Loucy (cell line): ENCODE measurements around the gene MEIOB.

ENCODE experiments used
- H2AFZ ChIP-seq: fragments of 200-600 bp; sonication (generic); 2 replicates; pipeline ENCODE4 v1.6.0; 2016; ENCODE audit warnings: antibody characterized with exemption, mild to moderate bottlenecking, low read length, moderate library complexity
- H3F3A ChIP-seq: fragments of 200-600 bp; 2 replicates; pipeline ENCODE4 v1.6.0; 2016; ENCODE audit warnings: antibody characterized with exemption, low read depth, mild to moderate bottlenecking
- H3K27me3 ChIP-seq: fragments of 200-600 bp; sonication (generic); 2 replicates; pipeline ENCODE4 v1.6.1; 2014; ENCODE audit warnings: low read length, mild to moderate bottlenecking; ENCODE audit not compliant: insufficient read depth, poor library complexity, severe bottlenecking
- H3K36me3 ChIP-seq: fragments of 200-600 bp; sonication (generic); 2 replicates; pipeline ENCODE4 v1.6.1; 2016; ENCODE audit warnings: low read length; ENCODE audit not compliant: insufficient read depth
- H3K4me1 ChIP-seq: fragments of 200-600 bp; sonication (generic); 2 replicates; pipeline ENCODE4 v1.5.1; 2014; ENCODE audit warnings: low read length, mild to moderate bottlenecking; ENCODE audit not compliant: insufficient read depth, poor library complexity, severe bottlenecking
- H3K4me2 ChIP-seq: fragments of 200-600 bp; sonication (generic); 2 replicates; pipeline ENCODE4 v1.6.0; 2014; ENCODE audit warnings: antibody characterized with exemption, low read length, low read depth, mild to moderate bottlenecking; ENCODE audit not compliant: poor library complexity, severe bottlenecking
- H3K4me3 ChIP-seq: fragments of 200-600 bp; sonication (generic); 2 replicates; pipeline ENCODE4 v1.5.1; 2014; ENCODE audit warnings: low read length, mild to moderate bottlenecking, mixed read lengths; ENCODE audit not compliant: poor library complexity, severe bottlenecking
- H3K79me2 ChIP-seq: fragments of 200-600 bp; sonication (generic); 2 replicates; pipeline ENCODE4 v1.6.1; 2014; ENCODE audit warnings: low read length; ENCODE audit not compliant: insufficient read depth
- H3K9ac ChIP-seq: fragments of 200-600 bp; sonication (generic); 2 replicates; pipeline ENCODE4 v1.6.0; 2014; ENCODE audit warnings: mild to moderate bottlenecking, low read depth, low read length, moderate library complexity; ENCODE audit not compliant: poor library complexity, severe bottlenecking
- H3K9me2 ChIP-seq: fragments of 200-600 bp; sonication (generic); replicated peaks from 2 replicates; pipeline ENCODE4 v1.6.1; 2016; ENCODE audit warnings: low read depth, low read length, mixed read lengths
- H3K9me3 ChIP-seq: fragments of 200-600 bp; sonication (generic); 2 replicates; pipeline ENCODE4 v1.6.1; 2014; ENCODE audit warnings: mild to moderate bottlenecking, antibody characterized with exemption, low read length, low read depth; ENCODE audit not compliant: insufficient read depth
- H4K20me1 ChIP-seq: fragments of 200-600 bp; sonication (generic); 2 replicates; pipeline ENCODE4 v1.6.0; 2014; ENCODE audit warnings: antibody characterized with exemption, low read length, mild to moderate bottlenecking; ENCODE audit not compliant: insufficient read depth, poor library complexity, severe bottlenecking
- EZH2phosphoT487 ChIP-seq: fragments of 200-600 bp; IDR thresholded peaks from 2 replicates; pipeline ENCODE4 v1.6.1; 2018; ENCODE audit warnings: antibody characterized with exemption, mild to moderate bottlenecking, moderate library complexity, borderline replicate concordance
- TF ChIP-seq, protein P1 (sequence below): fragments of 200-600 bp; sonication (generic); conservative IDR thresholded peaks from 2 replicates; pipeline ENCODE4 v1.5.1; 2014; ENCODE audit warnings: mild to moderate bottlenecking, antibody characterized with exemption, low read length

MEIOB gene

DNA sequence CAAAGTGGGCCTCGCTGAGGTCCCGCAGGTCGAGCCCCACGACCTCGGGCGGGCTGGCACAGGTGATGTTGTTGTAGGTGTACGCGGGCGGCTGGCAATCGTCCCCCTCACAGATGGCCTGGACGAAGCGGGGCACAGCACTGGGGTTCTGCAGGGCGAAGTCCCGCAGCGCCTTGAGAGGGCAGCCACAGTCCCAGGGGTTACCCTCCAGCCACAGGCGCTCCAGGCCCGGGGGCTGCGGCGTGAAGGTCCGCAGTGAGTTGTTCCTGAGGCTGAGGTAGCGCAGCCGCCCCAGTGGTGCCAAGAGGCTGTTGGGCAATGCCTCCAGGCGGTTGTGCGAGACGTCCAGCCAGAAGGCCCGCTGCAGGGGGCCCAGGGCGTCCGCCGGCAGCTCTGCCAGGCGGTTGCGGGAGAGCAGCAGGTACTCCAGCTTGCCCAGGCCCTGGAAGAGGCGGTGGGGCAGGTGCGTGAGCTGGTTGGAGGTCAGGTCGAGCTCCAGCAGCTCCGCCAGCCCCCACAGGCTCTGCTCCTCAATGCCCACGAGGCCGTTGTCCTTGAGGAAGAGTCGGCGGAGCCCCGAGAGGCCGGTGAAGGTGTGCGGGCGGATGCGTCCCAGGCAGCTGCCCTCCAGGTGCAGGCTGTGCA is 81.2 kb downstream of the MEIOB start:
- H3F3A ChIP-seq = no peaks in the 10 kb centered on the region
- H3K9ac ChIP-seq = no peak overlapping the region
- no peak overlapping the region for H2AFZ ChIP-seq
- no peak overlapping the region for H3K4me3 ChIP-seq
- peaks cover 5% of the 10 kb centered on the region; the same call in 1 of the 2 replicates for H3K79me2 ChIP-seq
- no peaks in the 10 kb centered on the region for H3K36me3 ChIP-seq
- no peaks in the 10 kb centered on the region for H3K4me1 ChIP-seq
- H3K9me2 ChIP-seq = no peaks in the 10 kb centered on the region
- no peaks in the 10 kb centered on the region for H3K9me3 ChIP-seq
- H3K27me3 ChIP-seq = no peaks in the 10 kb centered on the region
- no peak overlapping the region for H3K4me2 ChIP-seq
- TF ChIP-seq, protein P1, sequence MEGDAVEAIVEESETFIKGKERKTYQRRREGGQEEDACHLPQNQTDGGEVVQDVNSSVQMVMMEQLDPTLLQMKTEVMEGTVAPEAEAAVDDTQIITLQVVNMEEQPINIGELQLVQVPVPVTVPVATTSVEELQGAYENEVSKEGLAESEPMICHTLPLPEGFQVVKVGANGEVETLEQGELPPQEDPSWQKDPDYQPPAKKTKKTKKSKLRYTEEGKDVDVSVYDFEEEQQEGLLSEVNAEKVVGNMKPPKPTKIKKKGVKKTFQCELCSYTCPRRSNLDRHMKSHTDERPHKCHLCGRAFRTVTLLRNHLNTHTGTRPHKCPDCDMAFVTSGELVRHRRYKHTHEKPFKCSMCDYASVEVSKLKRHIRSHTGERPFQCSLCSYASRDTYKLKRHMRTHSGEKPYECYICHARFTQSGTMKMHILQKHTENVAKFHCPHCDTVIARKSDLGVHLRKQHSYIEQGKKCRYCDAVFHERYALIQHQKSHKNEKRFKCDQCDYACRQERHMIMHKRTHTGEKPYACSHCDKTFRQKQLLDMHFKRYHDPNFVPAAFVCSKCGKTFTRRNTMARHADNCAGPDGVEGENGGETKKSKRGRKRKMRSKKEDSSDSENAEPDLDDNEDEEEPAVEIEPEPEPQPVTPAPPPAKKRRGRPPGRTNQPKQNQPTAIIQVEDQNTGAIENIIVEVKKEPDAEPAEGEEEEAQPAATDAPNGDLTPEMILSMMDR = no peak
- no peak for TF ChIP-seq EZH2phosphoT487
- H4K20me1 ChIP-seq = no peaks in the 10 kb centered on the region

DNA sequence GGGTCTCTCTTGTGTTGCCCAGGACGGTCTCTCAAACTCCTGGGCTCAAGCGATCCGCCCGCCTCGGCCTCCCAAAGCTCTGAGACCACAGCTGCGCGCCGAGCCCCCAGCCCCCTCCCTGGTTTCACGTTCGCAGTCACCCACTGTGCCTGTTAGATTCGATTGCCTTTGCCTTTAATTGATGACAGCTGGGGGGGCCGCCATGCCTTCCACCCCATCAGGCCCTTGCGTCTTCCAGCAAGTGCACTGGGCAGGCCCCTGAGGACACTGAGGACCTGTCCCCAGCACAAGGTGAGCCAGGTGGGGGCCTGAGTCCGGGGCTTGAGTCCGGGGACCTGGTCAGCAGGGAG is 81.7 kb downstream of the MEIOB start:
- H3F3A ChIP-seq = no peaks in the 10 kb centered on the region
- no peak for TF ChIP-seq EZH2phosphoT487
- TF ChIP-seq, protein P1 = no peak
- no peak overlapping the region for H3K4me2 ChIP-seq

DNA sequence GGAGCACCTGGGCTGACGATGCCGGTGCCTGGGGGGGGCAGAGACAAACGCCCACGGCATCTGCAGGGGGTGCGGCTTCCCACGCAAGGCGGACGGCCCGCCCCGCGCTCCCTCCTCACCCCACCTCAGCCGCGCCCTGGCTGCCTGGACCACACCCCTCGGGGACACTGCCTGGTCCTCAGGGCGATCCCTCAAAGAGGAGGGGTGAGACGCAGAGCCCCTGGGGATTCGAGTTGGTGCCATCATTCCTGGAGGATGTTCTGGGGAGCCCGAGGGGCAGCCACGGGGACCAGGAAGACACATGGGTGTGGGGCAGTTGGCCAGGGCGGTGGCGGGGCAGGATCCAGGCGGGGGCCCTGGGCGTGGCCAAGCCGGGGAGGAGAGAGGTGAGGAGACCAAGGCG is 82.3 kb downstream of the MEIOB start:
- Histone ChIP-seq H3K9me3 (no peaks in the 10 kb centered on the region), H4K20me1 (no peaks in the 10 kb centered on the region), H3F3A (no peaks in the 10 kb centered on the region), H3K4me1 (no peaks in the 10 kb centered on the region), H3K9ac (no peak overlapping the region), H3K27me3 (no peaks in the 10 kb centered on the region), H3K4me3 (no peak overlapping the region), H3K4me2 (no peak overlapping the region), H3K9me2 (no peaks in the 10 kb centered on the region), H3K79me2 (peaks cover 16% of the 10 kb centered on the region; the same call in 1 of the 2 replicates), H3K36me3 (no peaks in the 10 kb centered on the region), H2AFZ (no peak overlapping the region)
- TF ChIP-seq, protein P1 = no peak
- TF ChIP-seq EZH2phosphoT487 = no peak

More for the DNA sequence above, 81.7 kb downstream of the MEIOB start:
- H3K4me1 ChIP-seq = no peaks in the 10 kb centered on the region
- H3K36me3 ChIP-seq = no peaks in the 10 kb centered on the region
- no peak overlapping the region for H3K4me3 ChIP-seq
- H3K27me3 ChIP-seq = no peaks in the 10 kb centered on the region
- H3K9me2 ChIP-seq = no peaks in the 10 kb centered on the region
- no peak overlapping the region for H3K9ac ChIP-seq
- no peaks in the 10 kb centered on the region for H3K9me3 ChIP-seq
- H2AFZ ChIP-seq = no peak overlapping the region
- H4K20me1 ChIP-seq = no peaks in the 10 kb centered on the region
- H3K79me2 ChIP-seq = peaks cover 10% of the 10 kb centered on the region; the same call in 1 of the 2 replicates
